GM21717 (cell line): ENCODE data around the gene SPATA2L.

Source experiments
- ATAC-seq: cut with Tn5 transposase; IDR thresholded peaks from one replicate; pipeline ENCODE4 v1.9.1; 2021; ENCODE audit warnings: mild to moderate bottlenecking, moderate library complexity; ENCODE audit not compliant: unreplicated experiment

SPATA2L gene

DNA sequence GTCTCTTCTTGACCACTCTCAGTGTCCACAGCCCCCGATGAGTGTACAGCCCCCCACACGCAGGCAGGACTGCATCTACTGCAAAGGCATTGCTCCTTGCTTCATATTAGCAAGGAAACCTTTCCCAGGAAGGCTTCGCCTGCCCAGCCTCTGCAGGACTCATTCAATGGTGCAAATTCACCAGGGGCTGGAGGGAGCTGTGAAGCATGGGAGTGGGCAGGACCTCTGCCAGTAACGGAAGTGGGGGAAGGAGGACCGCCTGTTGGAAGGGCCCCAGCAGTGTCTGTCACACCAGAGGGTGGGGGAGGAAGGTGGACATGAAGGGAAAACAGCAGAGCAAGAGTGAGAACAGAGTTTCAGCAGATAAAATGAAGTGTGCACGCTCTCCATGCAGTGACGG, 41.4 kb downstream of the SPATA2L start:
- no peak for ATAC-seq

GRCh38 chr16:89658221-89658879, 43.2 kb downstream of the SPATA2L start:
- peak; percentile 12 for ATAC-seq

DNA sequence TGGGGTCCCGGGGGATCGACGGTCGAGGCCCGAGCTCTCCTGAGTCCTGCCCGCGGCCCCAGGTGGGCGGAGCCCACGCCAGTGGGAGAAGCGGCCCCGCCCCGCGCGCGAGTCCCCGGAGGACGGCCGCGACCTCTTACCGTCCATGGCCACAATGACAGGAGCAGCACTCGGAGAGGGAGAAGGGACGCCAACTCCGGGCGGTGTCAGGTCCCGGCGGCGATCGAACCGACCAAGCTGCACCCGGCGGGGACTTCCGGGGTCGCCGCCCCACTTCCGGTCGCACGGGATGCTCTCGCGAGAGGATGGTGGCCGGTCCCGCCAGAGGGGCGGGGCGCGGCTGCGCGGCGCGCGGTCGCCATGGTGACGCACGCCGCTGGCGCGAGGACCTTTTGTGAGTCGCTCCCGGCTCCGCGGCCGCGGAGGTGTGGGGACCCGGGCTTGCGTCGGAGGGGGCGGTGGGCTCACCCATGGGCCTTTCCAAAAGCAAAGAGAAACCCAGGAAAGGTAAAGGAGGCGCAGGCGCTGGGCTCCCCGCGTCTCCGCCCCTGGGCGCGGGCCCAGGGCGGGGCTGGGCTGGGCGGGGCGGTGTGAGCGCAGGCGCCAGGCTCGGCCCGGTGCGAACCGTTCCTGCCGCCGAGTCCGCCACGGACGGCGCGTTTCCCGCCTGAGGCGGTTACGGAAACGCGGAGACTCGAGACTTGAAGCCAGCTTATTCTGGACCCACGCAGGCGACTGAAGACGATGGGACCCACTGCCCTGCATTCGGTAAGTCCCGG, 43.9 kb downstream of the SPATA2L start, which contains the start of the genes CHMP1A and SPATA33:
TSS of gene CHMP1A (minus strand) at position 267 of the 779 bp plus-strand sequence. CDS start at position 147, 120 bp downstream.
TSS of gene SPATA33 (plus strand) at position 395 of the 779 bp plus-strand sequence. CDS start at position 471, 76 bp downstream.
- peak; percentile 86 for ATAC-seq

DNA sequence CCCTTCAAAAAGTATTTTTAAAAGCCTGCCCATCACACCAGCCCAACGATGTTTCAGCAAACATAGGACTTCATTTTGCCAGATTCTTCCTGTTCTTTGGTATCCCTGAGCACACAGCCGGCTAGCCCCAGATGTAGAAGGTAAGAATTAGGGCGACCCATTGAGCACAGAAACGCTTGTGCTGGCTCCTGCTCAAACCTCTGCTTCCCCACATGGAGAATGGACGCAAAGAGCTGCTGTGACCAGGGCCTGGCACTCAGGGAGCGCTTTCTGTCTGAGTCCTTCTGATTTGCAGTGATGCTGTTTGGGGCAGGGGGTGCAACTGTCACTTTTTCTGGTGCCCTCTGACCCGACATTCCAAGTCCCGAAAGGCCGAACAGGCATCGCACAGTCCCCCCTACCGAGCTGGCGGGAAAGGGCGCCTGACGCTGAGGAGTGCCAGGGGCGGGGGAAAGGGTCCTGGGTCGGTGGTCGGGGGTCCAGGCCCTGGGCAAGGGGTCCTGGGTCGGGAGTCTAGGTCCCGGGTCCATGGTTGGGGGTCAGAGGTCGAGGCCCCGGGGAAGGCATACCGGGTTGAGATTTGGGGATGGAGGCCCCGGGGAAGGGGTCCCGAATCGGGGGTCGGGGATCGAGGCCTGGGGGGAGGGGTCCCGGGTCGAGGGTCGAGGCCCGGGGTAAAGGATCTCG, 44.9 kb downstream of the SPATA2L start:
- ATAC-seq: no peak

- ATAC-seq: no peak
Observed at GRCh38 chr16:89655062-89655643, 46.4 kb downstream of the SPATA2L start.

DNA sequence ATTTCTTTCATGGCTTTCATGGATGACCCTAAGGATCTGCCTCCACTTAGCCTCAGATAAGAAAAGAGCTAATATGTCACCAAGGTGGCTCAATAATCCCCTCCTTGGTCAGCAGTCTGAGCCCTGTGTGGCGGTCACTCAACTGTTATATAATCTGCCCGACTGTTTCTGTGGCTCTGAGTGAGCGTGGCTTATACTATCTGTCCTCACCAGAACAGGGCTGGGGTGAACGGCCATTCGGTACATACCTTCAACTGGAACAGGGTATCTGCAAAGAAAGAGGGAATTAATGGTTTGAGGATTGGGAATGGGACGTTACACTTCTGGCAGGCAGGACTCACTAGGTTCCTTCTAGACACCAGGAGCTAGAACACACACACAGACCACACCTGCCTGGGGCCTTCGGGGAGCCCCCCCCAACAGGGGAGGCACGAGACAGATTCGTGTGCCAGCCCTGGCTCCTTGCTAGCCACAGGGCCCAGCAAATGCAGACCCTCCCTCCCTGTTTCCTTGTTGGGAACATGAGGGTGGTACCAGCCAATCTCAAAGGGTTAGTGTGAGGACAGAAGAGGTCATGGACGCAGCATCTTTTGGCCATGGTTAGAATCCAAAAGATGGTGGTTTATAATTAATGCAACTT, 47.7 kb downstream of the SPATA2L start:
- no peak for ATAC-seq

- no peak for ATAC-seq
Observed at GRCh38 chr16:89651584-89651983, 49.9 kb downstream of the SPATA2L start.

- no peak for ATAC-seq
Observed at GRCh38 chr16:89646906-89647305, 54.6 kb downstream of the SPATA2L start.
